ENCODE data around the gene GLP2R.

The GLP2R gene

GRCh38 chr17:9828296-9829295 is 2.9 kb downstream of the GLP2R start:
- H3K4me3 ChIP-seq (ENCODE audit: low read depth, low read length), result no peak overlapping the region
- no peak for TF ChIP-seq CTCF (IDR thresholded peaks at IDR 0.05; ENCODE audit: insufficient read depth, low read length, missing control alignments)
- POLR2A ChIA-PET, result no interaction called here
- DNase-seq (ENCODE audit: low read depth, low spot score), result no peak
- CTCF ChIA-PET, result no interaction called here

DNA sequence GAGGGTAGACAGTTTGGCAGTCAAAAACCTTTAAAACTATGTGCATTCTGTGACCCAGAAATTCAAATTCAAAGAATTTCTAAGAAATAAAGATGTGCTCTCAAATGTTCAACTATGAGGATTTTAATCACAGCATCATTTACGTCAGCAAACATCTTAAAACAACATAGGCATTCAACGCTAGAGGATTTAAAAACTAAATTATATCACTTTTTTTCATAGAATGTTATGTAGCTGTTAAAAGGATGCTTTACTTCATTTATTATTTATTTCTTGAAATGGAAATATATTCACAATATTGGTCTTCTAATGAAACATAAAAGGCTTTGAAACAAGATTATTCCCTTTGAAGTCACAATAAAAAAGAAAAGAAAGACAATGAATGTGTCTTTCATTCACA is 3.6 kb downstream of the GLP2R start:
- no peak for TF ChIP-seq CTCF (IDR thresholded peaks at IDR 0.05; ENCODE audit: insufficient read depth, low read length, missing control alignments)
- ChIA-PET POLR2A (no interaction called here), CTCF (no interaction called here)
- no peak for DNase-seq (ENCODE audit: low read depth, low spot score)
- H3K4me3 ChIP-seq (ENCODE audit: low read depth, low read length), result no peak overlapping the region

GRCh38 chr17:9830711-9831110 is 5.0 kb downstream of the GLP2R start:
- TF ChIP-seq CTCF (IDR thresholded peaks at IDR 0.05; ENCODE audit: insufficient read depth, low read length, missing control alignments), result no peak
- no peak overlapping the region for H3K4me3 ChIP-seq (ENCODE audit: low read depth, low read length)
- POLR2A ChIA-PET, result no interaction called here
- CTCF ChIA-PET, result no interaction called here
- no peak for DNase-seq (ENCODE audit: low read depth, low spot score)

- POLR2A ChIA-PET, result no interaction called here
- TF ChIP-seq CTCF (IDR thresholded peaks at IDR 0.05; ENCODE audit: insufficient read depth, low read length, missing control alignments), result no peak
- no peak overlapping the region for H3K4me3 ChIP-seq (ENCODE audit: low read depth, low read length)
- CTCF ChIA-PET, result no interaction called here
- no peak for DNase-seq (ENCODE audit: low read depth, low spot score)
These were observed 8.2 kb downstream of the GLP2R start for GRCh38 chr17:9833922-9834321.

GRCh38 chr17:9837551-9838471 is 12.1 kb downstream of the GLP2R start:
- H3K4me3 ChIP-seq (ENCODE audit: low read depth, low read length), result no peak overlapping the region
- TF ChIP-seq CTCF (IDR thresholded peaks at IDR 0.05; ENCODE audit: insufficient read depth, low read length, missing control alignments), result no peak
- ChIA-PET CTCF (interaction anchor here (1.1 kb wide), 1 partner anchor 9 kb away, joined by 3 read pairs; no protein-coding TSS in a partner anchor), POLR2A (no interaction called here)
- DNase-seq (ENCODE audit: low read depth, low spot score), result peak; percentile 9

DNA sequence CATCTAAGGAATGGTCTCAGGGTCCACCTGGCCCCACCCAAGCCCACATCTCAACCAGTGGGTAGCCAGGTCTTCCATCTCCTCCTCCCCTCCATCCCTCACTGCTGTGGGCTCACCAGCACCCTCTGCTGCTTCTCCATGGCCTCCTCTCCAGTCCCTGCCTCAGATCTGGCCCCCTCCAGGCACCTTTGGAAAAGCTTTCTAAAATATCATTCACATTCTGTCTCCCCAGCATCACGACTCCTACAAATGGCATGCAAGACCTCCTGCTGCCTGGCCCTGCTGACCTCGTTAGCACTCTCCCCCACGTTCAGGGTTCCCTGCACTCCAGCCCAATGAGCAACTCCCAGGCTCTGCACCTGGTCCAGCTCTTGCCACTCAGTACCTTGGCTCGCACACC is 13.7 kb downstream of the GLP2R start:
- CTCF ChIA-PET, result no interaction called here
- no peak overlapping the region for H3K4me3 ChIP-seq (ENCODE audit: low read depth, low read length)
- POLR2A ChIA-PET, result no interaction called here
- no peak for DNase-seq (ENCODE audit: low read depth, low spot score)
- no peak for TF ChIP-seq CTCF (IDR thresholded peaks at IDR 0.05; ENCODE audit: insufficient read depth, low read length, missing control alignments)

All from AG04449 (cell line).